K562 (cell line): ENCODE data around the gene NKAIN1. TPM values are rescaled to one million over a fixed set of nuclear protein-coding genes. Genes with fewer than 3 reads are reported as not detected.
A peak's percentile ranks its signal among the peaks of the same experiment; 100 is the strongest.

Source experiments
- BCOR ChIP-seq: fragments of 450-650 bp; IDR thresholded peaks from 2 replicates; pipeline ENCODE4 v1.6.1; 2016
- BRCA1 ChIP-seq, 2 experiments: fragments of 450-650 bp in 1 of 2; sonication (generic) in 1 of 2; formaldehyde crosslinking in 1 of 2; IDR thresholded peaks; 2 replicates each; pipeline versions ENCODE4 v1.5.0 to v1.6.1; 2017 to 2020; ENCODE audit warnings: mild to moderate bottlenecking in 1 of 2, missing genetic modification reagents in 1 of 2
- CCAR2 ChIP-seq: fragments of 200-400 bp; formaldehyde crosslinking; IDR thresholded peaks from 2 replicates; pipeline ENCODE4 v1.6.1; 2017; ENCODE audit warnings: mild to moderate bottlenecking, low read depth, low read length
- CTBP1 ChIP-seq: fragments of 450-650 bp; IDR thresholded peaks from 2 replicates; pipeline ENCODE4 v1.6.1; 2016; ENCODE audit warnings: borderline replicate concordance
- HDAC8 ChIP-seq: fragments of 450-650 bp; IDR thresholded peaks from 2 replicates; pipeline ENCODE4 v1.6.1; 2016; ENCODE audit warnings: mild to moderate bottlenecking, missing genetic modification characterization, moderate library complexity, missing compliant biosample characterization
- HOMEZ ChIP-seq: fragments of 250-450 bp; sonication (Bioruptor Pico); IDR thresholded peaks from 2 replicates; pipeline ENCODE4 v1.4.0; 2020; ENCODE audit warnings: mild to moderate bottlenecking, moderate library complexity
- RBM25 ChIP-seq: fragments of 200-400 bp; formaldehyde crosslinking; IDR thresholded peaks from 2 replicates; pipeline ENCODE4 v1.6.1; 2018; ENCODE audit warnings: low read length, low read depth, moderate library complexity; ENCODE audit not compliant: severe bottlenecking
- RCOR1 ChIP-seq, 2 experiments: IDR thresholded peaks; 2 replicates each; pipeline ENCODE4 v1.6.1; 2012; ENCODE audit warnings: low read depth in 2 of 2, low read length in 2 of 2, borderline replicate concordance in 1 of 2, improper control_type of control experiment in 1 of 2
- SMAD1 ChIP-seq: fragments of 150-350 bp; IDR thresholded peaks from 2 replicates; pipeline ENCODE4 v1.6.1; 2014; ENCODE audit warnings: low read length, low read depth; ENCODE audit not compliant: partially characterized antibody
- TRIM25 ChIP-seq: fragments of 450-650 bp; IDR thresholded peaks from 2 replicates; pipeline ENCODE4 v1.7.0; 2016; ENCODE audit warnings: borderline replicate concordance
- U2AF2 ChIP-seq: fragments of 200-400 bp; formaldehyde crosslinking; optimal IDR thresholded peaks from 2 replicates; pipeline ENCODE3; 2017; ENCODE audit warnings: low read depth, mild to moderate bottlenecking, low read length
- ZBTB26 ChIP-seq: fragments of 450-650 bp; formaldehyde crosslinking; IDR thresholded peaks from 2 replicates; pipeline ENCODE4 v1.4.0; 2022; ENCODE audit warnings: missing genetic modification characterization
- ZNF347 ChIP-seq: fragments of 450-650 bp; formaldehyde crosslinking; IDR thresholded peaks from 2 replicates; pipeline ENCODE4 v1.4.0; 2020; ENCODE audit warnings: low read depth, mild to moderate bottlenecking, moderate library complexity
- ZNF583 ChIP-seq: fragments of 250-450 bp; sonication (Bioruptor Pico); IDR thresholded peaks from 2 replicates; pipeline ENCODE4 v1.4.0; 2020
- polyA plus RNA-seq, 8 experiments: library from polyadenylated mRNA; depleted of rRNA in 4 of 8; stranded (reverse) in 5 of 8; unstranded in 3 of 8; fragments of >200 nt; fragmentation: Nextera tagmentation in 2 of 8; fragmentation: Illumina TruSeq in 1 of 8; extraction: Ambion mirVana in 2 of 8; extraction: Trizol in 1 of 8; gene quantifications; 2 replicates each; pipeline versions ENCODE4 v1.2.1 to v1.2.3, GENCODE V29; 2011 to 2014; ENCODE audit warnings: inconsistent platforms in 1 of 8, missing spikeins in 1 of 8
- total RNA-seq, 7 experiments: library from RNA; depleted of rRNA in 6 of 7; stranded (reverse); fragments of >200 nt in 6 of 7; fragmentation: Illumina TruSeq in 2 of 7; extraction: Trizol in 2 of 7; gene quantifications; 2 replicates each; pipeline versions ENCODE4 v1.2.1 to v1.2.3, GENCODE V29; 2011 to 2021; ENCODE audit warnings: low replicate concordance in 1 of 7
- TF ChIP-seq, protein P1 (sequence below): fragments of 250-450 bp; sonication (Bioruptor Pico); IDR thresholded peaks from 2 replicates; pipeline ENCODE4 v1.8.0; 2021; ENCODE audit warnings: moderate library complexity, mild to moderate bottlenecking, inconsistent platforms
- TF ChIP-seq, protein P2 (sequence below): sonication (generic); IDR thresholded peaks from 2 replicates; pipeline ENCODE4 v1.6.1; 2016

The NKAIN1 gene
- total and polyA plus RNA-seq, 9 of the 15 experiments (the other 6 are each of a cell fraction or from before 2014, with no cell fraction given), result 0.03 to 0.22 (median 0.04) TPM; not detected in 3

- TF ChIP-seq ZBTB26 (CRISPR knock-in tag) (no peak), CTBP1 (peak; percentile 72; the same call in 1 of the 2 replicates), SMAD1 (no peak), HOMEZ (peak; percentile 90; the same call in 1 of the 2 replicates), BCOR (peak; percentile 91), ZNF583 (CRISPR knock-in tag) (peak; percentile 92), BRCA1 (IDR thresholded peaks at IDR 0.05) (no peak), BRCA1 (CRISPR knock-in tag; IDR thresholded peaks at IDR 0.05) (no peak), HDAC8 (no peak), RBM25 (peak; percentile 93), RCOR1 (IDR thresholded peaks at IDR 0.05; ENCODE audit: borderline replicate concordance in 1 of 2, low read depth in 2 of 2, low read length in 2 of 2) (peak; percentile 28 to 90; a peak in 2 of 4 replicates), ZNF347 (CRISPR knock-in tag) (no peak), TRIM25 (no peak), U2AF2 (no peak), CCAR2 (no peak)
- TF ChIP-seq, protein P1, sequence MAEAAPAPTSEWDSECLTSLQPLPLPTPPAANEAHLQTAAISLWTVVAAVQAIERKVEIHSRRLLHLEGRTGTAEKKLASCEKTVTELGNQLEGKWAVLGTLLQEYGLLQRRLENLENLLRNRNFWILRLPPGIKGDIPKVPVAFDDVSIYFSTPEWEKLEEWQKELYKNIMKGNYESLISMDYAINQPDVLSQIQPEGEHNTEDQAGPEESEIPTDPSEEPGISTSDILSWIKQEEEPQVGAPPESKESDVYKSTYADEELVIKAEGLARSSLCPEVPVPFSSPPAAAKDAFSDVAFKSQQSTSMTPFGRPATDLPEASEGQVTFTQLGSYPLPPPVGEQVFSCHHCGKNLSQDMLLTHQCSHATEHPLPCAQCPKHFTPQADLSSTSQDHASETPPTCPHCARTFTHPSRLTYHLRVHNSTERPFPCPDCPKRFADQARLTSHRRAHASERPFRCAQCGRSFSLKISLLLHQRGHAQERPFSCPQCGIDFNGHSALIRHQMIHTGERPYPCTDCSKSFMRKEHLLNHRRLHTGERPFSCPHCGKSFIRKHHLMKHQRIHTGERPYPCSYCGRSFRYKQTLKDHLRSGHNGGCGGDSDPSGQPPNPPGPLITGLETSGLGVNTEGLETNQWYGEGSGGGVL (CRISPR knock-in tag), result no peak
- TF ChIP-seq, protein P2, sequence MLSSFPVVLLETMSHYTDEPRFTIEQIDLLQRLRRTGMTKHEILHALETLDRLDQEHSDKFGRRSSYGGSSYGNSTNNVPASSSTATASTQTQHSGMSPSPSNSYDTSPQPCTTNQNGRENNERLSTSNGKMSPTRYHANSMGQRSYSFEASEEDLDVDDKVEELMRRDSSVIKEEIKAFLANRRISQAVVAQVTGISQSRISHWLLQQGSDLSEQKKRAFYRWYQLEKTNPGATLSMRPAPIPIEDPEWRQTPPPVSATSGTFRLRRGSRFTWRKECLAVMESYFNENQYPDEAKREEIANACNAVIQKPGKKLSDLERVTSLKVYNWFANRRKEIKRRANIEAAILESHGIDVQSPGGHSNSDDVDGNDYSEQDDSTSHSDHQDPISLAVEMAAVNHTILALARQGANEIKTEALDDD, result no peak
These were observed 79.6 kb downstream of the NKAIN1 start (continued) for GRCh38 chr1:31159869-31160611.
